ENCODE data around the gene KRT7.
A peak's percentile ranks its signal among the peaks of the same experiment; 100 is the strongest.
"Not testable (repeated sequence)": the region's sequence is repeated elsewhere in the genome, so short reads cannot be mapped to it uniquely, and the experiment has no call there.

Gene KRT7

GRCh38 chr12:52229836-52230343 lies 3.2 kb upstream of the KRT7 start:
- DNase-seq (ENCODE audit: low read depth), result no peak

- DNase-seq (ENCODE audit: low read depth), result peak; percentile 95
Measured at GRCh38 chr12:52230364-52231281, 2.4 kb upstream of the KRT7 start.

DNA sequence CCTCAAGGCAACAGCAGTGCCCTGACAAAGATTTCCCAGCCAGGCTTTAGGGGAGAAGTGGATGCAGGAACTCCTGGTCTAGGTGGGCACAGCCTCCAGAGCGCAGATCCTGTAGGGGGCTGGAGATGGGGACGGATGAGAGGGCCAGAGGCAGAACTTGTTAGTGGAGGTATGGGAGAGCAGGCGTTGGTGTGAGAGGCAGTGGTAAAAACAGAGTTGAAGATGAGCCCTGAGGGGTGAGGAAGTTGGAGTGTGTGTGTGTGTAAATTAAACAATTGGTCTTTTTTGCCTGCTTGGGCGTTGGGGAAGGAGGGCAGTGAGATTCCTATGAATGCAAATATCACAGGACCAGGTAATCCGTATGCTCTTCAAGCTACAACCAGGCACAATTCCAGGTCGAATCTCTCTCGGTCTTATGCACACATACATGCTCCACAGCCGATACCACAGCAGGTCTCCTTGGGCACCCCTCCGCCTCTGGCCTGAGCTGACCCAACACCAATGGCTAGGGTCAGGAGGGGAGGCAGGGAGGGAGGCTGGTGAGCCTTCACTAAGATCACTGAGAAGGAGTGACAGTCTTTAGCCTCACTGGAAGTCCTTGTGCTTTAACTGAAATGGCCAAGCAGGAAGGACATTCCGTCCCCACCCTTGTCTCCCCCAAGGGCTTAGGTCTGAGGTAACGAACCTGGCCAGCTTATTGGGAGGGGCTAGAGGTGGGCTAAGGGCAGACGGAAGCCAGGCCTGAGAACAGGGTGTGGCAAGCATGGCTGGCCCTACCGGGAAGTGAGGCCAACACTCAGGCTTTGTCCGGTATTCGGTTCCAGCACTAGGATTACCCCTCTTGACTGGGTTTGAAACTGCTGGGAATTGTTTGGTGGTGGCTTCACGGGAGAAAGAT lies 1.5 kb upstream of the KRT7 start:
- no peak for DNase-seq (ENCODE audit: low read depth)

- DNase-seq (ENCODE audit: low read depth), result no peak
Measured at GRCh38 chr12:52232203-52232673, 805 bp upstream of the KRT7 start.

GRCh38 chr12:52233462-52234207 lies 592 bp downstream of the KRT7 start:
- peak; percentile 43 for DNase-seq (ENCODE audit: low read depth)

GRCh38 chr12:52234223-52234810 lies 1.3 kb downstream of the KRT7 start:
- DNase-seq (ENCODE audit: low read depth), result no peak

- peak; percentile 64 for DNase-seq (ENCODE audit: low read depth)
Measured at GRCh38 chr12:52235001-52235764, 2.1 kb downstream of the KRT7 start.

DNA sequence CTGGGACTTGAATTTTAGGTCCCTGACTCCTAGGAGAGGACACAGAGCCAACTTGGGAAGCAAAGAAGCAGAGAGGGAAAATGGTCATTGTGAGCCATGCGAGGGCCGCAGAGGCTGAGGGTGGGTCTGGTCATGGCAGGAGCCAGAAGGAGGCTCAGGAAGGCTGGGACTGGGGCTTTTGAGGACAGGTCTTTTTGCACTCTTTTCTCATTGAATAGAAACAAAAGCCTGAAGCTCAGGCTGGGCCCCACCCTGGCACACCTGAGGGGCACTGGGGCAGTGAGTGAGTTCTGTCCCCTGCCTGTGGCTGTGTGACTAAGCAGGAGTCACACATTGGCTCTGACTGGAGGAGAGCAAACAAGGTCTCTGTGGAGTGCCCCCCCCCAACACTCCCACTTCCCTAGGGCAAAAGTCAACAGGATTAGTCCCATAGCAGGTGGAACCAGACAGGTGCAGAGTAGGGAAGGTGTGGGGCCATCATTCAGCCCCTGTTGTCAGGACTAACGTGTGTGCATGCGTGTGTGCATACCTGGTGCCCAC lies 2.8 kb downstream of the KRT7 start:
- DNase-seq (ENCODE audit: low read depth), result no peak

- DNase-seq (ENCODE audit: low read depth), result no peak
Measured at GRCh38 chr12:52236386-52237050, 3.5 kb downstream of the KRT7 start.

- DNase-seq (ENCODE audit: low read depth), result no peak
Measured at GRCh38 chr12:52238207-52238840, 5.3 kb downstream of the KRT7 start.

DNA sequence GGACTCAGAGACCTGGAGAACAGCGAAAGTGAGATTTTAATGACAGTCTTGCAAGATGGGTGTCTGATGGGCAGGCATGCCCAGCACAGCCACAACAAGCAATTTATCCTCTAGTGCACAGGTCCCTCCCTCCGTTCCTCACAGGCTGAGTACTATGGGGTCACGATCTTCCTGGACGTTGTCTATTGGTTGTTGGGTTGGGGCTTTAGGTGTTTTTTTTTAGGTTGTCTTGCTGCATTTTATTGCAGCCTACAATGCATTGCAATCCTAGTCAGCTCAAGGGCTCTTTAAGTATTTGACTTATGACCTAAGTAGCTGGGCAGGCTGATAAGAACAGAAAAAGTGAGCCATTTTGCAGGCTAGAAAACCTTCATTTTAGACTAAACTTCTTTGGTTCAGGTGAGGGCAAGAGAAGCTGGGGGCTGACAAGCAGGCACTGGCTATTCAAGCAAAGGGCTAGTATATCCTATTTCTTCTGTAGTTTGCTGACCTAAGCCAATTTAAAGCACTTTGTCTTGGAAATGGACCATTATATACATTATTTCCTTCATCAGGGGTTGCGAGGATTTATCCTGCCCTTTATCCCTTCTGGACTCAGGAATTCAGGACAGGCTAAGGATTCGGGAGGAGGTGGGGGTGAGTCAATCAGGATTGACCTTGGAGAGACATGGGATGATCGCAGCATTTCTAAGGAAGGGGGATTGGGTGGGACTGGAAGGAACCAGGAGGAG lies 6.0 kb downstream of the KRT7 start:
- DNase-seq (ENCODE audit: low read depth), result no peak

DNA sequence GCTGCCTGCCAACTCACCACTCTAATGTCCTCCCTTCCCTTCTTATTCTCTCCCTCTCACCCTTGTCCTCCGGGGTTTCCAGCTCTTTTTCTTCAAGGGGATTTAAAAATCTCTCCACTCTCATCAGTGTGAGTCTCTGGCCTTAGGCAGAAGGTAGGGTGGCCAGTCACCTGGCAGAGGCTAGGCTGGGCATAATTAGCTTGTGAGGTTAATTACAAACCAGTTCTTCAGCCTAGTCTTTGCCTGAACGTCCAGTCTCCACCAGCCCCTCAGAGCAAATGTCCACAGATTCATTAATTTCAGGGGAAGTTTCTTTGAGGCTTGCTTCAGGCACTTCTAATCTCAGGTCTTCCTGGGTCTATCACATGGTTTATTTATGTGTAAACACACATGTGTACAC lies 6.7 kb downstream of the KRT7 start:
- no peak for DNase-seq (ENCODE audit: low read depth)

DNA sequence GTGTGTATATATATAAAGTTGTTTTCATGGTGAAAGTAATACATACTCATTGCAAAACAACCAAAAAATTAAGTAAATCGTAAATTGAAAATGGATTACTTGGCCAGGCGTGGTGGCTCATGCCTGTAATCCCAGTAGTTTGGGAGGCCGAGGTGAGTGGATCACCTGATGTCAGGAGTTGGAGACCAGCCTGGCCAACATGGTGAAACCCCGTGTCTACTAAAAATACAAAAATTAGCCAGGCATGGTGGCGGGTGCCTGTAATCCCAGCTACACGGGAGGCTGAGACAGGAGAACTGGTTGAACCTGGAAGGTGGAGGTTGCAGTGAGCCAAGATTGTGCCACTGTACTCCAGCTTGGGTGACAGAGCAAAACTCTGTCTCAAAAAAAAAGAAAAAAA lies 7.2 kb downstream of the KRT7 start:
- not testable (repeated sequence) for DNase-seq (ENCODE audit: low read depth)

- DNase-seq (ENCODE audit: low read depth), result no peak
Measured at GRCh38 chr12:52241205-52241842, 8.3 kb downstream of the KRT7 start.

DNA sequence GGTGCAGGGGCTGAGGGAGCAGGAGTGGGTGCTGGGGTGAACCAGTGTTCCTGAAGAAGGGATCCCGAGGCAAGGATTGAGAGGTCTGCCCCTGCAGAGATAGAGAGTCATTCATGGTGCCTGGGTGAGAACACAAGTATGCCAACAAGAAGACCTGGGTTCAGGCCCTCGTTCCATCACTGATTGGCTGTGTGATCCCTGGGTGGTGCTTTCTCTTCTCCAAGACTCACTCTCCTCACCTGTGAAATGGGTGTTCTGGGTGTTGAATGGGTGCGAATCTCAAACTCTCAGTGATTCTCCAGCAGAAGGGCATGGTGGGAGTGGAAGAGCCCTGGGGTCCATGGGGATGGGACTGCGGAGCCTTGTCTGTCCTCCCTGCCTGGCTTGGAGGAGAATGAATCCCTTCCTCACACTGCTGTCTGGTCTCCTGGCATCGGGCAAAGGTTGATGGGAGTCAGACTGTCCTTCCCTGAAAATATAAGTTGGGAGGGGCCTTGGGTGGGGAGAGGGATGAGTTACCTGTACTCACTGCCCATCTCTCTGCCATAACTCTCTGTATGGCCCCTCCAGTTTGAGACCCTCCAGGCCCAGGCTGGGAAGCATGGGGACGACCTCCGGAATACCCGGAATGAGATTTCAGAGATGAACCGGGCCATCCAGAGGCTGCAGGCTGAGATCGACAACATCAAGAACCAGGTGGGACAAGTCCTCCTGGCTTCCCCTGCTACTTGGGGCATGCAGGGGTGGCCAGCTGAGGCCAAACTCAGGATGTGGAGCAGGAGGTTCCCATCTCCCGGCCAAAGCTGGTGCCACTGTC lies 9.6 kb downstream of the KRT7 start:
- DNase-seq (ENCODE audit: low read depth), result no peak

DNA sequence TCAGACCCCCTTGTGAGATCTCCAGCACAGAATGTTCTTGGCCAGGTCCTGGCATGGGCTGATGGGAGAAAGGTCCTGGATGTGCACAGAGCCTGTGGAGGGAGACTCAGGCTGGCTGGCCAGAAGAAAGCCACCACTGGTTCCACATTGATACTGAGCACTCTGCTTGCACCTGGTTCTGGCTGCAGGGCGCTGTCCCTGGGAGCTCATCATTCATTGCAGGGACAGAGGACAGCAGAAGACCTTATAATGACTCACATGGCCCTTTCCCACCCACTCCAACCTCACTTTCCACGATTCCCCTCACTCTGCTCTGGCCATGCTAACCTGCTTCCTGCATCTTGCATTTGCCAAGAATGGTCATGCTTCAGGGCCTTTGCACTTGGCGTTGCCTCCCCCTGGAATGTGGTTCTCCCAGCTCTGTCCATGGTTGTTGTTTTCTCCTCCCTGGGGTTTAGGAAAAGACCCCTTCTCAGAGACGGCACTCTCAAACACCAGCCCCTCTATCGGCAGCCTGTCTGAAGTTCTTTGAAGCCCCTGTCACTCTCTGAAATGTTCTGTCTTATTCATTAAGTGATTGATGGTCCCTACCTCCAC lies 10.3 kb downstream of the KRT7 start:
- DNase-seq (ENCODE audit: low read depth), result peak; percentile 57
